SK-N-SH (cell line): ENCODE data around the gene MAN2A1. TPM values are rescaled to one million over a fixed set of nuclear protein-coding genes. Genes with fewer than 3 reads are reported as not detected.

ENCODE experiments used
- CTCF ChIA-PET: fragments of 300-600, 350-600 bp; formaldehyde crosslinking; extraction: SDS; loops from one replicate; lab custom pipeline; 2021; lab: Yijun Ruan, JAX
- POLR2A ChIA-PET: fragments of 350-600 bp; sonication (Branson Sonifier 250); formaldehyde crosslinking; extraction: SDS; loops from one replicate; lab custom pipeline; 2020; ENCODE audit warnings: antibody characterized with exemption, inconsistent platforms; lab: Yijun Ruan, JAX
- DNase-seq: peaks from one replicate; pipeline ENCODE4 v3.0.0; 2012
- H2AFZ ChIP-seq: fragments of 200-600 bp; sonication (generic); 2 replicates; pipeline ENCODE4 v1.8.1; 2016; ENCODE audit warnings: antibody characterized with exemption, mild to moderate bottlenecking, low read depth
- H3F3A ChIP-seq: fragments of 200-600 bp; sonication (generic); replicated peaks from 2 replicates; pipeline ENCODE3; 2016; ENCODE audit warnings: antibody characterized with exemption, mild to moderate bottlenecking; ENCODE audit not compliant: insufficient read depth
- H3K27ac ChIP-seq, 2 experiments: fragments of 200-500 bp in 1 of 2; fragments of 200-600 bp in 1 of 2; sonication (Bioruptor generic) in 1 of 2; sonication (generic), shearing (Covaris generic) in 1 of 2; 2 replicates each; pipeline versions ENCODE4 v1.5.1 to v1.6.1; 2014 to 2016; ENCODE audit warnings: low read depth in 2 of 2, inconsistent platforms in 1 of 2, low read length in 1 of 2, mild to moderate bottlenecking in 1 of 2, mixed read lengths in 1 of 2
- H3K27me3 ChIP-seq: fragments of 200-600 bp; sonication (generic), shearing (Covaris generic); 2 replicates; pipeline ENCODE4 v1.6.1; 2016; ENCODE audit warnings: mixed run types; ENCODE audit not compliant: insufficient read depth
- H3K36me3 ChIP-seq, 2 experiments: fragments of 200-500 bp in 1 of 2; fragments of 200-600 bp in 1 of 2; sonication (Bioruptor generic) in 1 of 2; sonication (generic) in 1 of 2; replicated peaks in 1 of 2; 2 replicates each; pipeline versions ENCODE3 to v1.5.1; 2014 to 2016; ENCODE audit warnings: low read length in 1 of 2, mild to moderate bottlenecking in 1 of 2; ENCODE audit not compliant: insufficient read depth in 2 of 2, control insufficient read depth in 1 of 2
- H3K4me1 ChIP-seq, 2 experiments: fragments of 200-500 bp in 1 of 2; fragments of 200-600 bp in 1 of 2; sonication (Bioruptor generic) in 1 of 2; sonication (generic), shearing (Covaris generic) in 1 of 2; 2 replicates each; pipeline versions ENCODE4 v1.5.1 to v1.6.1; 2014 to 2016; ENCODE audit warnings: low read depth in 1 of 2, low read length in 1 of 2, mixed run types in 1 of 2; ENCODE audit not compliant: insufficient read depth in 2 of 2, control insufficient read depth in 1 of 2
- H3K4me2 ChIP-seq: fragments of 200-600 bp; sonication (generic), shearing (Covaris generic); 2 replicates; pipeline ENCODE4 v1.6.1; 2017; ENCODE audit warnings: mixed run types
- H3K4me3 ChIP-seq, 2 experiments: fragments of 200-500 bp in 1 of 2; fragments of 200-600 bp in 1 of 2; sonication (Bioruptor generic) in 1 of 2; sonication (generic), shearing (Covaris generic) in 1 of 2; 2 replicates each; pipeline versions ENCODE4 v1.5.1 to v1.8.1; 2014 to 2016; ENCODE audit warnings: low read depth in 2 of 2, inconsistent platforms in 1 of 2, low read length in 1 of 2, mild to moderate bottlenecking in 1 of 2, mixed read lengths in 1 of 2, moderate library complexity in 1 of 2
- H3K79me2 ChIP-seq: fragments of 200-600 bp; sonication (generic); 2 replicates; pipeline ENCODE4 v1.8.1; 2017; ENCODE audit warnings: mild to moderate bottlenecking; ENCODE audit not compliant: insufficient read depth
- H3K9ac ChIP-seq: fragments of 200-600 bp; sonication (generic); 2 replicates; pipeline ENCODE4 v1.6.1; 2017; ENCODE audit warnings: mixed run types
- H3K9me2 ChIP-seq: fragments of 200-600 bp; sonication (generic); 2 replicates; pipeline ENCODE4 v1.6.1; 2017; ENCODE audit warnings: mixed run types
- H3K9me3 ChIP-seq: fragments of 200-600 bp; sonication (generic); 2 replicates; pipeline ENCODE4 v1.6.1; 2017; ENCODE audit warnings: mixed run types, mild to moderate bottlenecking, moderate library complexity
- H4K20me1 ChIP-seq: fragments of 200-600 bp; sonication (generic); 2 replicates; pipeline ENCODE4 v1.6.1; 2017; ENCODE audit warnings: mild to moderate bottlenecking, mixed run types; ENCODE audit not compliant: insufficient read depth
- CHD2 ChIP-seq: fragments of 150-350 bp; IDR thresholded peaks from 2 replicates; pipeline ENCODE4 v1.6.1; 2018; ENCODE audit warnings: low read length; ENCODE audit not compliant: partially characterized antibody
- ELF1 ChIP-seq: IDR thresholded peaks from 2 replicates; pipeline ENCODE4 v1.4.0; 2012
- EP300 ChIP-seq, 2 experiments: IDR thresholded peaks; 2 replicates each; pipeline versions ENCODE4 v1.4.0 to v1.6.1; 2012; ENCODE audit warnings: borderline replicate concordance in 1 of 2, low read depth in 1 of 2, low read length in 1 of 2
- FOSL2 ChIP-seq: IDR thresholded peaks from 2 replicates; pipeline ENCODE4 v1.4.0; 2012; ENCODE audit warnings: low read depth, mild to moderate bottlenecking, moderate library complexity, borderline replicate concordance
- FOXJ3 ChIP-seq: sonication (generic); formaldehyde crosslinking; IDR thresholded peaks from 2 replicates; pipeline ENCODE4 v1.5.1; 2020; ENCODE audit warnings: mild to moderate bottlenecking, missing genetic modification reagents
- FOXM1 ChIP-seq: IDR thresholded peaks from 2 replicates; pipeline ENCODE4 v1.4.0; 2012; ENCODE audit warnings: low read depth, mild to moderate bottlenecking
- GATA2 ChIP-seq: sonication (generic); formaldehyde crosslinking; IDR thresholded peaks from 2 replicates; pipeline ENCODE4 v1.5.0; 2020; ENCODE audit warnings: mild to moderate bottlenecking, missing genetic modification reagents
- IRF3 ChIP-seq: fragments of 150-350 bp; IDR thresholded peaks from 2 replicates; pipeline ENCODE4 v1.6.1; 2016; ENCODE audit warnings: mild to moderate bottlenecking, low read depth, low read length
- NFIC ChIP-seq: IDR thresholded peaks from 2 replicates; pipeline ENCODE4 v1.4.0; 2012; ENCODE audit warnings: borderline replicate concordance
- PBX3 ChIP-seq: IDR thresholded peaks from 2 replicates; pipeline ENCODE4; 2012
- POLR2AphosphoS5 ChIP-seq: IDR thresholded peaks from 2 replicates; pipeline ENCODE4 v1.6.1; 2012; ENCODE audit warnings: low read depth, low read length
- RAD21 ChIP-seq: IDR thresholded peaks from 2 replicates; pipeline ENCODE4 v1.6.1; 2012; ENCODE audit warnings: mild to moderate bottlenecking, low read length
- REST ChIP-seq: IDR thresholded peaks from 2 replicates; pipeline ENCODE4 v1.6.1; 2012; ENCODE audit warnings: mild to moderate bottlenecking, low read depth, low read length, moderate library complexity
- RXRA ChIP-seq: IDR thresholded peaks from 2 replicates; pipeline ENCODE4 v1.4.0; 2012; ENCODE audit warnings: low read depth, mild to moderate bottlenecking, borderline replicate concordance
- SIN3A ChIP-seq: IDR thresholded peaks from 2 replicates; pipeline ENCODE4 v1.6.1; 2012; ENCODE audit warnings: low read depth, mild to moderate bottlenecking, low read length, moderate library complexity, borderline replicate concordance
- SMC3 ChIP-seq: IDR thresholded peaks from 2 replicates; pipeline ENCODE4 v1.6.1; 2012; ENCODE audit warnings: low read depth, low read length, improper control_type of control experiment
- USF1 ChIP-seq: IDR thresholded peaks from 2 replicates; pipeline ENCODE4 v1.4.0; 2012; ENCODE audit warnings: low read depth, borderline replicate concordance
- YY1 ChIP-seq: IDR thresholded peaks from 2 replicates; pipeline ENCODE4 v1.4.0; 2012; ENCODE audit warnings: low read depth, mild to moderate bottlenecking
- WGBS: methylation state at CpG from one replicate; pipeline ENCODE4 v1.1.6; 2017; ENCODE audit warnings: low lambda C conversion rate; 5-methylcytosine and 5-hydroxymethylcytosine counted together
- polyA plus RNA-seq, 3 experiments: library from polyadenylated mRNA; depleted of rRNA; stranded (reverse); fragments of >200 nt; gene quantifications; 2 replicates each; pipeline ENCODE4 v1.2.3, GENCODE V29; 2012
- TF ChIP-seq, protein P1 (sequence below): fragments of 150-350 bp; IDR thresholded peaks from 2 replicates; pipeline ENCODE4 v1.6.1; 2017; ENCODE audit warnings: antibody characterized with exemption, low read length, low read depth, borderline replicate concordance
- TF ChIP-seq, protein P2 (sequence below): IDR thresholded peaks from 2 replicates; pipeline ENCODE4 v1.4.0; 2012; ENCODE audit warnings: low read depth

The MAN2A1 gene
- polyA plus RNA-seq, 1 of the 3 experiments (the other 2 are of a cell fraction), result 19.7 TPM

DNA sequence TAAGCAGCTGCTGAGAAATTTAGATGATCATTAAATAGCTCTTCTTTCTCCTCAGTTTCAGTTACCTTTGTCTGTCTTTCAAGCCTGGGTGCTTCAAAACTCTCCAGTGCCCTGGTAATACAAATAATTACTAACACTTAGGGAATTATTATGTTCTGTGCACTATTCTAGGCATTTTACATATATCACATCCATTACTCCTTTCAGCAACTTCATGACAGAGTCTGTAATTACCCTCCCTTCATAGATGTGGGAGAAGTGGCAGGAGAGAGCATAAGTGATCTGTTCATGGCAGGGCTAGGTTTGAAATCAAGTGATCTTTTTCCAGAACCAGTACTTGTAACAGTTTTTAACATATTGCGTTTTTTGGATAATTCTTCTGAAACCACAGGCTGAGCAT is 32.0 kb downstream of the MAN2A1 start:
- DNase-seq, result no peak
- Histone ChIP-seq H3F3A (peaks cover 5% of the 10 kb centered on the region), H3K79me2 (no peaks in the 10 kb centered on the region), H3K9ac (no peak overlapping the region), H3K9me2 (no peaks in the 10 kb centered on the region), H3K4me2 (no peak overlapping the region), H3K27me3 (no peaks in the 10 kb centered on the region), H3K36me3 (peaks cover 21 to 40% of the 10 kb centered on the region in 2 experiments), H2AFZ (no peak overlapping the region), H3K27ac (no peak overlapping the region), H4K20me1 (no peaks in the 10 kb centered on the region), H3K9me3 (no peaks in the 10 kb centered on the region), H3K4me1 (no peaks in the 10 kb centered on the region; a peak in 1 of 4 replicates), H3K4me3 (no peak overlapping the region)
- ChIA-PET POLR2A (no interaction called here), CTCF (interaction anchor here (1.1 kb wide), 1 partner anchor 19 kb away, joined by 4 read pairs; no protein-coding TSS in a partner anchor)
- WGBS, result 100% methylated on average over 1 of the region's 1 CpG
- TF ChIP-seq POLR2AphosphoS5 (no peak), ELF1 (no peak), USF1 (no peak), RXRA (no peak), FOSL2 (no peak), NFIC (no peak)

- Histone ChIP-seq H3F3A (peaks cover 9% of the 10 kb centered on the region), H3K27me3 (no peaks in the 10 kb centered on the region), H3K27ac (no peak overlapping the region), H2AFZ (no peak overlapping the region), H3K36me3 (peaks cover 10 to 31% of the 10 kb centered on the region in 2 experiments), H3K79me2 (no peaks in the 10 kb centered on the region), H3K9me2 (no peaks in the 10 kb centered on the region), H4K20me1 (no peaks in the 10 kb centered on the region), H3K9me3 (no peaks in the 10 kb centered on the region), H3K9ac (no peak overlapping the region), H3K4me2 (no peak overlapping the region), H3K4me3 (no peak overlapping the region), H3K4me1 (no peaks in the 10 kb centered on the region; a peak in 1 of 4 replicates)
- ChIA-PET POLR2A (no interaction called here), CTCF (no interaction called here)
- no peak for DNase-seq
- no peak for TF ChIP-seq RAD21
- no peak for TF ChIP-seq FOXM1
- TF ChIP-seq REST, result no peak
- TF ChIP-seq, protein P1, sequence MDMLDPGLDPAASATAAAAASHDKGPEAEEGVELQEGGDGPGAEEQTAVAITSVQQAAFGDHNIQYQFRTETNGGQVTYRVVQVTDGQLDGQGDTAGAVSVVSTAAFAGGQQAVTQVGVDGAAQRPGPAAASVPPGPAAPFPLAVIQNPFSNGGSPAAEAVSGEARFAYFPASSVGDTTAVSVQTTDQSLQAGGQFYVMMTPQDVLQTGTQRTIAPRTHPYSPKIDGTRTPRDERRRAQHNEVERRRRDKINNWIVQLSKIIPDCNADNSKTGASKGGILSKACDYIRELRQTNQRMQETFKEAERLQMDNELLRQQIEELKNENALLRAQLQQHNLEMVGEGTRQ, result no peak
- no peak for TF ChIP-seq IRF3
- TF ChIP-seq EP300 (IDR thresholded peaks at IDR 0.05; ENCODE audit: borderline replicate concordance in 1 of 2, low read depth in 1 of 2, low read length in 1 of 2), result no peak
- no peak for TF ChIP-seq SMC3
- TF ChIP-seq PBX3, result no peak
- no peak for TF ChIP-seq GATA2 (CRISPR knock-in tag)
- no peak for TF ChIP-seq YY1
- TF ChIP-seq FOXJ3, result no peak
- no peak for TF ChIP-seq CHD2
- TF ChIP-seq, protein P2, sequence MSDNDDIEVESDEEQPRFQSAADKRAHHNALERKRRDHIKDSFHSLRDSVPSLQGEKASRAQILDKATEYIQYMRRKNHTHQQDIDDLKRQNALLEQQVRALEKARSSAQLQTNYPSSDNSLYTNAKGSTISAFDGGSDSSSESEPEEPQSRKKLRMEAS, result no peak
- TF ChIP-seq SIN3A, result no peak
- no peak for TF ChIP-seq POLR2AphosphoS5
- no peak for TF ChIP-seq FOSL2
Measured at GRCh38 chr5:109723606-109724005, 33.9 kb downstream of the MAN2A1 start.
